Right cardiac atrium (tissue), 5 donors: ENCODE results near the gene TAGLN2. TPM values are rescaled to one million over a fixed set of nuclear protein-coding genes. Genes with fewer than 3 reads are reported as not detected.

Experiments
- ATAC-seq, 2 donors: fragments of 200-7000 bp; cut with Tn5 transposase; one replicate each; pipeline versions ENCODE4 v1.8.0 to v1.9.1; 2020; ENCODE audit warnings: moderate library complexity in 2 of 2, mild to moderate bottlenecking in 1 of 2
- DNase-seq, 3 donors: peaks; one replicate each; pipeline ENCODE4 v3.0.0-alpha.2; 2020
- H3K27ac ChIP-seq: one replicate; pipeline ENCODE4 v1.5.1; 2013; ENCODE audit warnings: mild to moderate bottlenecking, low read length, control low read depth, moderate library complexity
- H3K27me3 ChIP-seq: one replicate; pipeline ENCODE4 v1.6.1; 2013; ENCODE audit not compliant: control insufficient read depth, insufficient read depth
- H3K4me1 ChIP-seq: one replicate; pipeline ENCODE4 v1.6.1; 2013; ENCODE audit warnings: low read length; ENCODE audit not compliant: control insufficient read depth, insufficient read depth
- H3K4me3 ChIP-seq: one replicate; pipeline ENCODE4 v1.5.1; 2013; ENCODE audit warnings: low read length, control low read depth
- H3K9me3 ChIP-seq: one replicate; pipeline ENCODE4 v1.6.1; 2013; ENCODE audit warnings: low read length; ENCODE audit not compliant: control insufficient read depth
- WGBS: extraction: QIAGEN DNeasy Blood & Tissue Kit; methylation state at CpG from one replicate; pipeline ENCODE4 v1.1.7; 2013; 5-methylcytosine and 5-hydroxymethylcytosine counted together
- intact Hi-C, 4 donors: fragments of 100-400 bp; cut with DNase I; formaldehyde crosslinking; loops; one replicate each; pipeline versions ENCODE4 v1.11.0 to v1.14.0; 2022 to 2023
- polyA plus RNA-seq: library from polyadenylated mRNA; stranded (reverse); fragments of 200-250 nt; gene quantifications from one replicate; pipeline ENCODE4 v1.2.3, GENCODE V29; 2013
- total RNA-seq, 4 donors: library from RNA; stranded (reverse); fragmentation: NEBNext Ultra II Directional; extraction: Animal tissue kit (Norgen Biotek cat#: 25700); gene quantifications; one replicate each; pipeline ENCODE4 v1.2.1, GENCODE V29; 2021
- donor health status: healthy with polysubstance abuse.
- donor health status: DM: no; HTN: yes; CAD: no.
- donor health status: DM: no; HTN: no; CAD: no.
- donor health status: DM: no; HTN: yes; CAD: no; lungs with severe emphysema.
- donor health status: DM: yes; HTN: yes; CAD: no.

The TAGLN2 gene
- total and polyA plus RNA-seq, 5 donors: 117 to 253 (median 179) TPM

DNA sequence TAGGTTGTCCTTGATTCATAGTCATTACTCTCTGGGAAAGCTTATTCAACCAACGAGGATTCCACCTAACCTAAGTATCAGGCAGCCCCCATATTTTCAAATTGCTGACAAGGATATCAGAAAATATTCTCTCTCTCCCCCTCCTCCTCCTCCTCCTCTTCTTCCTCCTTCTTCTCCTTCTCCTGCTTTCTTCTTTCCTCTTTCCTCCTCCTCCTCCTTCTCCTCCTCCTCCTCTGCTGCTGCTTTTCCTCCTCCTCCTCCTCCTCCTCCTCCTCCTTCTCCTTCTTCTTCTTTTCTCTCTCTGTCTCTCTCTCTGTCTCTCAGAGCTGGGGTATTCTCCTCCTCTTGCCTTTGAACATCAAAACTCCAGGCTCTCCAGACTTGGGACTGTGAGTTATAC is 22.6 kb upstream of the TAGLN2 start:
- no peak for DNase-seq
- Histone ChIP-seq H3K4me3 (no peak overlapping the region), H3K27ac (no peak overlapping the region), H3K9me3 (no peaks in the 10 kb centered on the region), H3K4me1 (no peaks in the 10 kb centered on the region), H3K27me3 (no peaks in the 10 kb centered on the region)
- 76% methylated on average over 1 of the region's 1 CpG for WGBS
- intact Hi-C loops: no loop called here
- no peak for ATAC-seq

DNA sequence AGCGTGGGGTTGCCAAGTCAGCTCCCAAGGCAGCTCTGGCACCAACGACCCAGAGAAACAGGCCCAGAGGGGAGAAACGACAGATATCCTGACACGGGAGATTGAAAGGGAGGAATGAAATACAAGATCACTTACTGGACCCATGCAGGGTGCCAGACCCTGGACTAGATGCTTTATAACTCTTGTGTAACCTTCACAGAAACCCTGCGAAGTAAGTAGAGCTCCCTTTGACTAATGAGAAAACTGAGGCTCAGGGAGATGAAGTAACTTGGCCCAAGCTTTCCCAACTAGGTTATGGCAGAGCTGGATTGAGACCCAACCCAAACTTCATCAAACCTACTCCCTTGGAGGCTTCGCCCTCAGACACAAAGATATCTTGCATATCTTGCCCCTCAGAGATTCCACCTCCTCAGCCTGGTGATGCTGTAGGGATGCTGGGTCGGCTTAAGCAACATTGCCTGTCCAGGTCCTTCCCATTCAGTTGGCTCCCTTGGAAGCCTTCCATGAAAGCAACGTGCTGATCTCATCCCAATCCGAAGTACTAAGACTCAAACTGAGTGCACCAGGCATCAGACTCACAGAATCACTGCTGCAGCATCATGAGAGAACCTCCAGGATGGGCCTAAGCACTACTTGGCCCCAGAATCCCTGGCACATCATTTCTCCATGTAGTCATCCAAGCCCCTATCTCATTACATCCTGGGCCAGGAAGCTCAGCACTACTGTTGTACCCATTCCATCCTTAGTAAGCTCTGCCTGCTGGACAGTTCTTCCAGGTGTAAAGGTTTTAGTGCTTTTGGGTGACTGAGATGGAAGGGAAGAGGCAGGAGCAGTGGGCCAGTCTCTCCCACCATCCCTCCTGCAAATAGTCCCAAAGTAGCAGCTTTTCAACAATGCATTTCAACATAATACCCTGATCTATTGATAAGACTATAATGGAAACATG is 21.2 kb upstream of the TAGLN2 start:
- H3K27ac ChIP-seq: no peak overlapping the region
- ATAC-seq (no peak), DNase-seq (no peak)
- 46% methylated on average over 9 of the region's 9 CpGs for WGBS
- no peaks in the 10 kb centered on the region for H3K4me1 ChIP-seq
- no peaks in the 10 kb centered on the region for H3K27me3 ChIP-seq
- intact Hi-C loops: no loop called here
- H3K9me3 ChIP-seq: no peaks in the 10 kb centered on the region
- no peak overlapping the region for H3K4me3 ChIP-seq

DNA sequence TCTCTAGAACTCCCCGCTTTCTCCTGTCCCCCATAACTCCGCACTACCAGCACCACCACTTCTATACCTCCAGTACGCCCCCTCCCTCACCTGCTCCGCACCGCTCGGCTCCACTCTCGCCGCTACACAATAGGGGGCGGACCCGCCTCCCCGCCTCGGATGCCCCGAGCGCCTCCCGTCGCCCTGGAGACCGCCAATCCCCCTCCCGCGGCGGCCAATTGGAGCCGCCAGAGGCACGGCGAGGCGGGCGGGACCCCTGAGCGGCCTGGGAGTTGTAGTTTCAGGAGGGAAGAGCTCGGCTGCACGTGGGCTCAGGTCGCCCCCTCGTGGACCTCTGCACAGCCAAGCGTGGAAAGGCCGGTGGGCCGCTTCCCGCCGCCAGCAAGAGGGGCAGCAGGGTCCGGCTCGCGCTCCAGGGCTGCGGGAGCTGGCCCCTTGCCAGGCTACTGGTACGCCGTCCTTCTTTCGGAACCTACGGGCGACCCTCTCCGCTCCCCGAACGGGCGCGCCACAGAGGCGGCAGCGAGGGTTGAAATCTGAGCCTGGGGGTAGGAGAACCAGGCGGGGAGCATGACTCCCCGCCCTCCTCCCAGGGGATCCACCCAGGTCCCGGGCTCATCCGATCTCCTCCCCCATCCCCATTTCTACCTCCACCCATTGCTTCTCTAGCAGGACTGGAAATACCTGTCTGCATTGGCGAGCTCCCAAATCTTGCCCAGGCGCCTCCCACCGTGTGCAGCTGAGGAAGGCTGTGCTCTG is 20.4 kb upstream of the TAGLN2 start, which contains the start of gene IGSF9:
Gene IGSF9 (minus strand): TSS at position 131 of the 759 bp plus-strand sequence. CDS start 2,159 bp downstream, outside the sequence.
- WGBS: 2% methylated on average over 58 of the region's 58 CpGs
- H3K27me3 ChIP-seq: no peaks in the 10 kb centered on the region
- ATAC-seq: peak; percentile 96 to 98
- peak; percentile 91 to 95 (median 95) for DNase-seq
- no peaks in the 10 kb centered on the region for H3K9me3 ChIP-seq
- H3K4me3 ChIP-seq: peak within 1 kb of the TSS; percentile 30
- intact Hi-C loops: no loop called here
- no peak within 1 kb of the TSS for H3K27ac ChIP-seq
- no peaks in the 10 kb centered on the region for H3K4me1 ChIP-seq

DNA sequence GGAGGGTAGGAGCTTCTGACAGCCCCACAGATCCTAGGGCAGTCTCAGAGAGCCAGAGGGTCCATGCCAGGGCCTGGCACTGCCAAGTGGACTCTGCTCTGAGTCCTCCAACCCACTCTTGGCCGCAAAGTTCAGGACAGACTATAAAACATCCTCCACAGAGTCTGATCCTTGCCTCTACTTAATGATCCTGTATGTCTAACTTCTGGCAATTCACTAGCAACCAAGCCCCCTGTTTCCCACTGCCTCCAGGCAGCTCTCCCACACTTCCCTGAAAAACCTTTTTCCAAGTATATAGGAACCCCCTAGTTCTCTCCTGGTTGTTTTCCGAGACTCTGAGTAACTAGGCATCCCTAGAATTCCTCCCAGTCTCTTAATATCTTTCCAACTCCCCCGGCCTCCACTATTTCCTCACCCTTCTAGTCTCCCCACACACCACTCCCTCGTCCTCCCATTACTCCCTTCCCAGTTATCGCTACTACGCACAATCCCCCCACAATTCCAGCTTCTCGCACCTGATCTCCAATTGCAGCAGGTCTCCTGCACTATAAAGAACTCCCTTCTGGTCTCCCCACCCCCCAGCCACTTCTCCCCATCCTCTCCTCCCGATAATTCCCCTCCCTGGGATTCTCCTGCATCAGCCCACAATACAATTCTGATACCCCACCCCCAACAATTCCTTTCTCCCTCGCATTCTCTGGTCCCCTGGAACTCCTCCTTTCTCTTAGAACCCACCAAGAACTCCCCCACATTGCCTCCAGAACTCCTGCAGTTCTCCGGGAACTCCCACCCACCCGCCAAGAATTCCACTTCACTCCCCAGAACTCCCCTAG is 19.5 kb upstream of the TAGLN2 start:
- Histone ChIP-seq H3K4me3 (peak overlapping the region; percentile 30), H3K9me3 (no peaks in the 10 kb centered on the region), H3K27me3 (no peaks in the 10 kb centered on the region), H3K4me1 (no peaks in the 10 kb centered on the region), H3K27ac (no peak overlapping the region)
- WGBS: 28% methylated on average over 11 of the region's 11 CpGs
- no peak for DNase-seq
- intact Hi-C loops: no loop called here
- no peak for ATAC-seq

DNA sequence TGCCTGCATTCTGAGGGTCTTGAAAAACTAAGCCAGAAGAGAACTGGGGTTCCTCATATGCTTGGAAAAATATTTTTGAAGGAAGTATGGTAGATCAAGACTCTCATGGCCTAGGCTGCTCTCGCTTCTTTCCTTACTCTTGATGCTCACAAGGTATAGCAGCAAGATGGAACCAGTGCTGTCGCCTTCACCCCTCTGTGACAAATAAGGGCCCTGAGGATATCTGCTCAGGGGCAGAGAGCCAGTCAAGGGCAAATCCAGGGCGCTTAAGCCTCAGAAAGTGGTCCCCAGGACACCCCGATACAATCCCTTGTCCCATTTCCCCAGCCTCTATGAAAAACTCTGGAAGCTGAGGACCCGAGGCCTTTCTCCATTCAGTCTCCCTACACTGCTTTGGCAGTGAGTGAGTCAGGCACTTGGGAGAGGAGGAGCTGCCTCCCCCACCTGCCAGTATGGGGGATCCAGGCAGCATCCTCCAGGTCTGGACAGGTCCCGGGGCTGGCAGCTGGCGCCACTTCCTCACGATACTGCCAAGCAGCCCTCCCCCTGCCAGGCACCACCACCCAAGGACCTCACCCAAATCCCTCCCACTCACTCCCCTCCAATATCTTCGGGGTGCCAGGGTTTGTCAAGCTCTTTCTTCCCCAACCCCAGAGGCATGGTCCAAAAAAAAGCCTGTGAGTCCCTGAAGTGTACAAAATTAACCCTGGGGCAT is 18.8 kb upstream of the TAGLN2 start:
- WGBS: 82% methylated on average over 9 of the region's 9 CpGs
- DNase-seq (no peak), ATAC-seq (no peak)
- Histone ChIP-seq H3K27ac (no peak overlapping the region), H3K27me3 (no peaks in the 10 kb centered on the region), H3K4me3 (no peak overlapping the region), H3K9me3 (no peaks in the 10 kb centered on the region), H3K4me1 (no peaks in the 10 kb centered on the region)
- intact Hi-C loops: no loop called here

DNA sequence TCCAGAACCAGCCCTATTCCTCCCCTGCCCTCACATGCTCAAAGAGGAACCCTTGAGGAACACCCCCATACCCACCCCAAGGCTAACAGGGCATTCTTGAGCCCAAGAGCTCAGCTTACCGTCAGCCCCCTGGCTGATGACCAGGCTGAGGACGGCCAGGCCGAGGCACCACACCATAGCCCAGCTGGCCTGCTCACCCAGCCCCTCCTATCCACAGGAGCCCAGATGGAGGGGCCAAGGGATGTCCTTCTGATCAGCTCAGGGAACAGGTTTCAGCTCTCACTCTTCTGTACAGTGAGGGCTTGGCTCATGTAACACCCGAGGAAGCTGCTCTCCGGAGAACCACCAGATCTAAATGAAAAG is 18.0 kb upstream of the TAGLN2 start:
- intact Hi-C loops: no loop called here
- no peaks in the 10 kb centered on the region for H3K9me3 ChIP-seq
- DNase-seq (no peak), ATAC-seq (no peak)
- no peak overlapping the region for H3K27ac ChIP-seq
- H3K4me1 ChIP-seq: no peaks in the 10 kb centered on the region
- 84% methylated on average over 5 of the region's 5 CpGs for WGBS
- no peak overlapping the region for H3K4me3 ChIP-seq
- no peaks in the 10 kb centered on the region for H3K27me3 ChIP-seq

DNA sequence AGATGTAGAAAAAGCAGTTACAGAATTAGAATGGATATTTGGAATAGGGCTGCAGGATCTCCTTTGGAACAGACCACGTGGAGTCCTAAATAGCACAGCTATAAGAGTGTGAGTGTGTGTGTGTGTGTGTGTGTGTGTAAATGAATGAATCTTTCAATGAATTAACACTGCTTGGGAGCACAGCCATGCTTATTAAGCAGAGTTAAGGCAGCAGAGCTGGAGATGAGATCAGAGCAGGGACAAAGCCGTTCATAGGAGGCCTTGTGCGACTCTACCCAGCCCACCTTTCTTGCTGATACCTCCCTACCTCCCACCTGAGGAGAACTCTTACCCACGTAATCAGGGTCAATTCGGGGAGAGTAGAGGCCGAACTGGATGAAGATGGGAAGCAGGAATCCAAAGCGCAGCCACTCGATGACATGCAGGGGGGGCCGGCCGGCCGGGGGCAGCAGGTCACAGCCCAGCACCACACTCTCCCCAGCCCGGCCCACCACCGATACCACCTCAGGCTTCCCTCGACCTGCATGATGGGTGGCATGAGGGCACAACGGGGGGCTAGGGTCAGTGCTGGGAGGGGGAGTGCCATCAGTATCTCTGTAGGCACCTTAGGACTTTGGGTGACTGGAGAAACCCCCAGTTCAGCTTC is 17.4 kb upstream of the TAGLN2 start:
- WGBS: 91% methylated on average over 15 of the region's 15 CpGs
- Histone ChIP-seq H3K4me1 (no peaks in the 10 kb centered on the region), H3K27me3 (no peaks in the 10 kb centered on the region), H3K27ac (no peak overlapping the region), H3K4me3 (no peak overlapping the region), H3K9me3 (no peaks in the 10 kb centered on the region)
- intact Hi-C loops: no loop called here
- ATAC-seq (no peak), DNase-seq (no peak)

DNA sequence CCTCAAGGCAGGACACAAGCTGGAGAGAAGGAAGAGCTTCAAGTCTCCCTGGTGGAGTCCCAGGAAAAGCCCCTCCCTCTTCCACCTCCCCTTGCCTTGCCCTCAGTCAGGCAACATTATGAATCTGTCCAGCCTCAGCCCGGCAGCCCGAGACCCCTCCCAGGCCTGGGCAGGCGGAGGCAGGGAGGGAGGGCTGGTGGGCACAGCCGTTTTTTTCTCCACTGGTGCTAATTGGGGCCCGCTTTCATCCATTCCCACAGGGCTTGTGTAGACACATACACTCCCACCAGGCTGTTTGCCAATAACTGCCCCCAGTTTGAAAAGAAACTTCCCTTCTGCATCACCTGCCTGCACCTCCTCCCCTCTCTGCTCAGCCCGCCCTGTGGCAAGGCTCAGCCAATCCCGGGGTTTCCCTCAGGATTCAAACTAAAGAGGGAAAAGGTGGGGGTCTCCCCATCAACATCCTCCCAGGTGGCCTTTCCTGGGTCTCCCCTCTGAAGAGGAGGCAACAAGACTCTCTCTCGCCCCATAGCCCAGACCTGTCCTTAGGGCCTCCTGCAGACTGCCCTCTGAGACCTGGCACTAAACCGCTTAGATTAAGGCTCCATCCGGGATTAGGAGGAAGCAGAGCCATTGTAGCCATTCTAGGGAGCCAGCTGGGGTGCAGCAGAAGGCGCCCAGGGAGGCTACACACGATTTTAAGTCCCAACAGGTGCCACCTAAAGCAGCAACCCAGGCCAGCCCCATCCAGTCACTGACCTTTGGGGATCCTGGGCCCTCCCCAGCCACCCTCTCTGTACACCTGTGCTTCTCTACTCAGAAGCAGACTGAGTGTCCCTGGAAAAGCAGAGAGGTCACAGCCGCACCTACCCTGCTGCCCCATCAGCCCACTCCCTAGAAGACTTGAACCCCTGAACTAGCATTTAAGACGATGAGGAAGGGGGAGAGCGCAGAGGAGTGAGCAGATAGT is 16.6 kb upstream of the TAGLN2 start:
- ATAC-seq (no peak), DNase-seq (no peak)
- Histone ChIP-seq H3K9me3 (no peaks in the 10 kb centered on the region), H3K27me3 (no peaks in the 10 kb centered on the region), H3K27ac (no peak overlapping the region), H3K4me3 (no peak overlapping the region), H3K4me1 (no peaks in the 10 kb centered on the region)
- 74% methylated on average over 15 of the region's 15 CpGs for WGBS
- intact Hi-C loops: no loop called here

DNA sequence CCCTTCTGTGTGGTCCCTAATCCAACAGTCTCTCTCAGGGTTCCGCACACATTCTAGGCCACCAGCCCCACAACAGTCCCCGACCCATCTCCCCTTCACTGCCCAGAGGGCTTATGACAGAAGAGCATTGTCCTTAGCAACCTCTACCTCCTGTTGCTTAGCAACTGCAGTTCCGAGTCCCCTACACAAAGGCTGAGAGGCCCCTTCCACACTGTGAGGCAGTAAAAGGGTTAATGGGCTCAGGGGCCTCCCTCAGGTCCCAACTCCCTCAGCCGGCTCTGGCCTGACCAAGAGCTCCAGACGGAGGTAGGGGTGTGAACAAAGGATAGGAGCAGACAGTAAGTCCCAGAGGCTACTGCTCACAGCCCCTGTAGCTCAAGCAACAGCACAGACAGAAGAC is 15.8 kb upstream of the TAGLN2 start:
- 73% methylated on average over 5 of the region's 5 CpGs for WGBS
- H3K4me3 ChIP-seq: no peak overlapping the region
- no peak overlapping the region for H3K27ac ChIP-seq
- H3K9me3 ChIP-seq: no peaks in the 10 kb centered on the region
- intact Hi-C loops: no loop called here
- no peaks in the 10 kb centered on the region for H3K27me3 ChIP-seq
- no peak for DNase-seq
- no peak for ATAC-seq
- no peaks in the 10 kb centered on the region for H3K4me1 ChIP-seq
